ENCODE results near the gene LSM4.

DNA sequence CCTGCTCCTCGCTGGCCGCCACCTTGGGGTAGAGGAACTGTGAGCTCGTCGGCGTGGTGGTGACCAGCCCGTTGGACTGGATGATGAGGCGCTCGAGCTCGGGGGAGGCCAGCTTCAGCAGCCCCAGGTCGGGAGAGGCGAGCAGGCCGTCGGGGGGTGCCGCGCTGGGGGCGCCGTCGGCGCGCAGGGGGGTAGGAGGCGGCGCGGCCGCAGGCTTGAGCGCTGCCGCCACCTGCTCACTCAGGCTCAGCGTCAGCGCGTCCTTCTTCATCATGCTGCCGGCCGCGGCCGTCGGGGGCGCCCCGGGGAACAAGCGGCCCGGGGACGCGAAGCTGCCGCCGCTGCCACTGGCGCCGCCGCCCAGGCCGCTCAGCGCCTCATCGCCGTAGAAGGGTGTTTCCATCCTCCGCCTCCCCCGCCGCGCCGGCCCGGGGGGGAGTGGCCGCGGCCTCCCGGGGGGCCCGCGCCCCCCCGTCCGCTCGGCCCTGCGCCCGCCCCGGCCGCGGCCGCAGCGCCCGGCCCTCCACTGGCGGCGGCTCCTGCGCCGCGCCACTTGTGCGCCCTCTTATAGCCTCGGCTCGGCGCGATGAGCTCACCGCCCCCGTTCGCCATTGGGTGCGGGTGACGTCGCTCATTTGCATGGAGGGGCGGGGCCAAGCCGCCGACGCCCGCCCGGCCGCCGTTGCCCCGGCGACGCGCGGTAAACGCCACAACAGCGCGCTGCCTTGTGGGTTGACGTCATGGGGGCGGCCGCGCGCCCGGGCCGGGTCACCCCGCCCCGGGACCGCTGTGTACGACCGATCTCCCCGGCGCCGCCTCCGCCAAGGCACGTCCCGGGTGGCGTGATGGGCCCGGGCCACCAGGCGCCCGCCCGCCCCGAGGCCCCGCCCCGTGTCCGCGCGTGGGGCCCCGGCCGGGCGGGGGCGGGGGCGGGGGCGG, 41.5 kb downstream of the LSM4 start, which contains the start of gene JUND:
- TF ChIP-seq, protein P1, sequence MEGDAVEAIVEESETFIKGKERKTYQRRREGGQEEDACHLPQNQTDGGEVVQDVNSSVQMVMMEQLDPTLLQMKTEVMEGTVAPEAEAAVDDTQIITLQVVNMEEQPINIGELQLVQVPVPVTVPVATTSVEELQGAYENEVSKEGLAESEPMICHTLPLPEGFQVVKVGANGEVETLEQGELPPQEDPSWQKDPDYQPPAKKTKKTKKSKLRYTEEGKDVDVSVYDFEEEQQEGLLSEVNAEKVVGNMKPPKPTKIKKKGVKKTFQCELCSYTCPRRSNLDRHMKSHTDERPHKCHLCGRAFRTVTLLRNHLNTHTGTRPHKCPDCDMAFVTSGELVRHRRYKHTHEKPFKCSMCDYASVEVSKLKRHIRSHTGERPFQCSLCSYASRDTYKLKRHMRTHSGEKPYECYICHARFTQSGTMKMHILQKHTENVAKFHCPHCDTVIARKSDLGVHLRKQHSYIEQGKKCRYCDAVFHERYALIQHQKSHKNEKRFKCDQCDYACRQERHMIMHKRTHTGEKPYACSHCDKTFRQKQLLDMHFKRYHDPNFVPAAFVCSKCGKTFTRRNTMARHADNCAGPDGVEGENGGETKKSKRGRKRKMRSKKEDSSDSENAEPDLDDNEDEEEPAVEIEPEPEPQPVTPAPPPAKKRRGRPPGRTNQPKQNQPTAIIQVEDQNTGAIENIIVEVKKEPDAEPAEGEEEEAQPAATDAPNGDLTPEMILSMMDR (IDR thresholded peaks at IDR 0.05; ENCODE audit: extremely low read depth in 1 of 2, insufficient read depth in 1 of 2, low read depth in 1 of 2, low read length in 2 of 2) = no peak
- peak; percentile 99 for TF ChIP-seq POLR2AphosphoS5 (IDR thresholded peaks at IDR 0.05; ENCODE audit: insufficient read depth, low read depth, low read length)
- TF ChIP-seq JUN (IDR thresholded peaks at IDR 0.05; ENCODE audit: borderline replicate concordance, insufficient read depth, insufficient read length, low read depth) = peak; percentile 49
- TF ChIP-seq EZH2 (IDR thresholded peaks at IDR 0.05; ENCODE audit: borderline replicate concordance, low read depth, low read length, severe bottlenecking) = no peak
- TF ChIP-seq POLR2A (IDR thresholded peaks at IDR 0.05; ENCODE audit: low read depth, low read length) = peak; percentile 98
